ENCODE results near the gene EXOSC5. TPM values are rescaled to one million over a fixed set of nuclear protein-coding genes. Genes with fewer than 3 reads are reported as not detected.
A peak's percentile ranks its signal among the peaks of the same experiment; 100 is the strongest.

The EXOSC5 gene
- total and polyA plus RNA-seq, 9 of the 15 experiments (the other 6 are each of a cell fraction or from before 2014, with no cell fraction given) = 10.9 to 75.5 (median 37.8) TPM

DNA sequence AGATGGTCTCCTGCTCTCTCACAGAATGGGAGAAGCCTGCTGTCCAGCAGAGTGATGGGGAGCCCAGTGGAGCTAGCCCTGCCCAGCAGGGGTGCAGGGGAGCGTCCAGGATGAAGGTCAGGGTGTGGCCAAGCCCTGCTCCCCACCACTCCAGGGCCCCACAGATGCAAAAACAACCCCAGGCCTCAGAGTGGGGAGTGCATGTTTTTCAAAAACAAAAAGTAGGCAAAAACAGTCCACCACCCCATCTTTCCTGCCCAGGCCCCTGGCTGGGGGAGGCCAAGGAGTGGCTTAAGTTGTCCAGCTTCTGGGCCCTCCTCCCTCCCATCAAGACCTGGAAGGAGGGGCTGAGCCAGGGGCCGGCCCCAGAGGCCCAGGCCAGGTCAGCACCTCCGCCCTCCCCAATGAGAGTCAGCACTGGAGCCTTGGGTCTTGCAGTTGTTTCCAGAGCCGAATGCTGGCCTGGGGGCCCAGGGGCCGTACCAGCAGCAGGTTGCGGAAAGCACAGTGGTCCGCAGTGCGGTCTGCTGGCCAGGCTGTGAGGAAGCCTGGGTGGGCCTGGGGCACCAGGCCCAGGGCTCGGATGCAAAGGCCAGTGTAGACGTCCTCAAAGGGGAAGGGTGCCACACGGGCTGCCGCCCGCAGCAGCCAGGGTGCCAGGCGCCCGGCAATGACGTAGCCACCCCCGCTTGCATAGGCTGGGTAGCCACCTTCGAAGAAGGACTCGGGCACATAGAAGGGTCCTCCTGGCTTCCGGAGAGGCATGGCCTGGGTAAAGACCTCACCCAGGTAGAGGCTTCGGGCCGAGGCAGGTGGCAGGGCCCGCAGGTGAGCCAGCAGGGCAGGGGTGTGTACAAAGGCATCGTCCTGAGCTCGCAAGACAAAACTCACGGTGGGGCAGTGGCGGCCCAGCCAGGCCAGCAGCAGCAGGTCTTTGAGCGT is 28.3 kb upstream of the EXOSC5 start:
- Histone ChIP-seq H3K9me3 (replicated peaks; ENCODE audit: control insufficient read depth, insufficient read depth, low read depth, low read length) (no peaks in the 10 kb centered on the region), H3K27me3 (ENCODE audit: control insufficient read depth in 2 of 2, insufficient read depth in 2 of 2, low read length in 2 of 2) (no peaks in the 10 kb centered on the region), H2AFZ (ENCODE audit: low read depth, low read length) (no peak overlapping the region), H3K4me2 (ENCODE audit: insufficient read depth, low read length) (no peak overlapping the region), H3K4me3 (no peak overlapping the region), H3K9me1 (ENCODE audit: control insufficient read depth, insufficient read depth, low read length) (no peaks in the 10 kb centered on the region), H3K79me2 (ENCODE audit: control insufficient read depth, insufficient read depth, low read length) (peaks cover 8% of the 10 kb centered on the region; the same call in 2 of the 3 replicates), H3K4me1 (replicated peaks in 1 of 2; ENCODE audit: control insufficient read depth in 2 of 2, insufficient read depth in 2 of 2, low read length in 2 of 2) (peaks cover 23 to 47% of the 10 kb centered on the region in 2 experiments), H3K27ac (ENCODE audit: extremely low read depth, low read depth, low read length) (no peak overlapping the region), H3K9ac (ENCODE audit: insufficient read depth in 1 of 2, low read depth in 2 of 2, low read length in 2 of 2) (peak overlapping the region in 1 of 2 experiments; percentile 87; a peak in 2 of 4 replicates), H4K20me1 (replicated peaks; ENCODE audit: control insufficient read depth, insufficient read depth, low read length) (no peaks in the 10 kb centered on the region), H3K36me3 (ENCODE audit: control insufficient read depth, insufficient read depth, low read length) (peaks cover 43% of the 10 kb centered on the region; the same call in 2 of the 3 replicates)
- no TSS peak for BruUV-seq (replicated peaks)
- no peak for DNase-seq (ENCODE audit: extremely low read depth in 1 of 4, low spot score in 3 of 4)
- FAIRE-seq = no peak
- TF ChIP-seq, protein P1, sequence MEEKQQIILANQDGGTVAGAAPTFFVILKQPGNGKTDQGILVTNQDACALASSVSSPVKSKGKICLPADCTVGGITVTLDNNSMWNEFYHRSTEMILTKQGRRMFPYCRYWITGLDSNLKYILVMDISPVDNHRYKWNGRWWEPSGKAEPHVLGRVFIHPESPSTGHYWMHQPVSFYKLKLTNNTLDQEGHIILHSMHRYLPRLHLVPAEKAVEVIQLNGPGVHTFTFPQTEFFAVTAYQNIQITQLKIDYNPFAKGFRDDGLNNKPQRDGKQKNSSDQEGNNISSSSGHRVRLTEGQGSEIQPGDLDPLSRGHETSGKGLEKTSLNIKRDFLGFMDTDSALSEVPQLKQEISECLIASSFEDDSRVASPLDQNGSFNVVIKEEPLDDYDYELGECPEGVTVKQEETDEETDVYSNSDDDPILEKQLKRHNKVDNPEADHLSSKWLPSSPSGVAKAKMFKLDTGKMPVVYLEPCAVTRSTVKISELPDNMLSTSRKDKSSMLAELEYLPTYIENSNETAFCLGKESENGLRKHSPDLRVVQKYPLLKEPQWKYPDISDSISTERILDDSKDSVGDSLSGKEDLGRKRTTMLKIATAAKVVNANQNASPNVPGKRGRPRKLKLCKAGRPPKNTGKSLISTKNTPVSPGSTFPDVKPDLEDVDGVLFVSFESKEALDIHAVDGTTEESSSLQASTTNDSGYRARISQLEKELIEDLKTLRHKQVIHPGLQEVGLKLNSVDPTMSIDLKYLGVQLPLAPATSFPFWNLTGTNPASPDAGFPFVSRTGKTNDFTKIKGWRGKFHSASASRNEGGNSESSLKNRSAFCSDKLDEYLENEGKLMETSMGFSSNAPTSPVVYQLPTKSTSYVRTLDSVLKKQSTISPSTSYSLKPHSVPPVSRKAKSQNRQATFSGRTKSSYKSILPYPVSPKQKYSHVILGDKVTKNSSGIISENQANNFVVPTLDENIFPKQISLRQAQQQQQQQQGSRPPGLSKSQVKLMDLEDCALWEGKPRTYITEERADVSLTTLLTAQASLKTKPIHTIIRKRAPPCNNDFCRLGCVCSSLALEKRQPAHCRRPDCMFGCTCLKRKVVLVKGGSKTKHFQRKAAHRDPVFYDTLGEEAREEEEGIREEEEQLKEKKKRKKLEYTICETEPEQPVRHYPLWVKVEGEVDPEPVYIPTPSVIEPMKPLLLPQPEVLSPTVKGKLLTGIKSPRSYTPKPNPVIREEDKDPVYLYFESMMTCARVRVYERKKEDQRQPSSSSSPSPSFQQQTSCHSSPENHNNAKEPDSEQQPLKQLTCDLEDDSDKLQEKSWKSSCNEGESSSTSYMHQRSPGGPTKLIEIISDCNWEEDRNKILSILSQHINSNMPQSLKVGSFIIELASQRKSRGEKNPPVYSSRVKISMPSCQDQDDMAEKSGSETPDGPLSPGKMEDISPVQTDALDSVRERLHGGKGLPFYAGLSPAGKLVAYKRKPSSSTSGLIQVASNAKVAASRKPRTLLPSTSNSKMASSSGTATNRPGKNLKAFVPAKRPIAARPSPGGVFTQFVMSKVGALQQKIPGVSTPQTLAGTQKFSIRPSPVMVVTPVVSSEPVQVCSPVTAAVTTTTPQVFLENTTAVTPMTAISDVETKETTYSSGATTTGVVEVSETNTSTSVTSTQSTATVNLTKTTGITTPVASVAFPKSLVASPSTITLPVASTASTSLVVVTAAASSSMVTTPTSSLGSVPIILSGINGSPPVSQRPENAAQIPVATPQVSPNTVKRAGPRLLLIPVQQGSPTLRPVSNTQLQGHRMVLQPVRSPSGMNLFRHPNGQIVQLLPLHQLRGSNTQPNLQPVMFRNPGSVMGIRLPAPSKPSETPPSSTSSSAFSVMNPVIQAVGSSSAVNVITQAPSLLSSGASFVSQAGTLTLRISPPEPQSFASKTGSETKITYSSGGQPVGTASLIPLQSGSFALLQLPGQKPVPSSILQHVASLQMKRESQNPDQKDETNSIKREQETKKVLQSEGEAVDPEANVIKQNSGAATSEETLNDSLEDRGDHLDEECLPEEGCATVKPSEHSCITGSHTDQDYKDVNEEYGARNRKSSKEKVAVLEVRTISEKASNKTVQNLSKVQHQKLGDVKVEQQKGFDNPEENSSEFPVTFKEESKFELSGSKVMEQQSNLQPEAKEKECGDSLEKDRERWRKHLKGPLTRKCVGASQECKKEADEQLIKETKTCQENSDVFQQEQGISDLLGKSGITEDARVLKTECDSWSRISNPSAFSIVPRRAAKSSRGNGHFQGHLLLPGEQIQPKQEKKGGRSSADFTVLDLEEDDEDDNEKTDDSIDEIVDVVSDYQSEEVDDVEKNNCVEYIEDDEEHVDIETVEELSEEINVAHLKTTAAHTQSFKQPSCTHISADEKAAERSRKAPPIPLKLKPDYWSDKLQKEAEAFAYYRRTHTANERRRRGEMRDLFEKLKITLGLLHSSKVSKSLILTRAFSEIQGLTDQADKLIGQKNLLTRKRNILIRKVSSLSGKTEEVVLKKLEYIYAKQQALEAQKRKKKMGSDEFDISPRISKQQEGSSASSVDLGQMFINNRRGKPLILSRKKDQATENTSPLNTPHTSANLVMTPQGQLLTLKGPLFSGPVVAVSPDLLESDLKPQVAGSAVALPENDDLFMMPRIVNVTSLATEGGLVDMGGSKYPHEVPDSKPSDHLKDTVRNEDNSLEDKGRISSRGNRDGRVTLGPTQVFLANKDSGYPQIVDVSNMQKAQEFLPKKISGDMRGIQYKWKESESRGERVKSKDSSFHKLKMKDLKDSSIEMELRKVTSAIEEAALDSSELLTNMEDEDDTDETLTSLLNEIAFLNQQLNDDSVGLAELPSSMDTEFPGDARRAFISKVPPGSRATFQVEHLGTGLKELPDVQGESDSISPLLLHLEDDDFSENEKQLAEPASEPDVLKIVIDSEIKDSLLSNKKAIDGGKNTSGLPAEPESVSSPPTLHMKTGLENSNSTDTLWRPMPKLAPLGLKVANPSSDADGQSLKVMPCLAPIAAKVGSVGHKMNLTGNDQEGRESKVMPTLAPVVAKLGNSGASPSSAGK (IDR thresholded peaks at IDR 0.05) = no peak
- TF ChIP-seq CEBPG (CRISPR knock-in tag; IDR thresholded peaks at IDR 0.05) = peak; percentile 6; the same call in 1 of the 2 replicates
- TF ChIP-seq CEBPG (tag; conservative IDR thresholded peaks at IDR 0.05 in 1 of 2, IDR thresholded peaks at IDR 0.05 in 1 of 2) = no peak
- TF ChIP-seq, protein P2, sequence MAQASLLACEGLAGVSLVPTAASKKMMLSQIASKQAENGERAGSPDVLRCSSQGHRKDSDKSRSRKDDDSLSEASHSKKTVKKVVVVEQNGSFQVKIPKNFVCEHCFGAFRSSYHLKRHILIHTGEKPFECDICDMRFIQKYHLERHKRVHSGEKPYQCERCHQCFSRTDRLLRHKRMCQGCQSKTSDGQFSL (CRISPR knock-in tag; IDR thresholded peaks at IDR 0.05) = no peak
- TF ChIP-seq, protein P2 (tag; IDR thresholded peaks at IDR 0.05) = 0 out of 4 replicates have a peak, but pooled peaks of 1 of the 2 experiments have one; percentile 10
- intact Hi-C loops (cut with micrococcal nuclease) (no loop called here), in situ Hi-C loops (cut with MboI) (no loop called here)
- 85% methylated on average over 22 of the region's 28 CpGs for WGBS (ENCODE audit: insufficient coverage, low coverage, missing lambda C conversion rate)
- ChIA-PET CTCF (ENCODE audit: low intra/inter-chr PET ratio) (interaction anchor here (0.6 kb wide), 1 partner anchor 33 kb away, joined by 3 read pairs; no protein-coding TSS in a partner anchor), POLR2A (interaction anchor here (0.7 to 1.0 kb wide), 2 partner anchors 18 to 1881 kb away, joined by 3 to 7 read pairs; no protein-coding TSS in a partner anchor)
- ATAC-seq = peak; percentile 19; the same call in 1 of the 3 replicates
